CD4-positive, alpha-beta T cell treated with Interleukin-4 for 1 hour (primary cell): ENCODE measurements around the gene PZP.

Source experiments
- DNase-seq, 2 donors: peaks; one replicate each; pipeline ENCODE4 v3.0.0-alpha.2; 2020 to 2022

Gene PZP

GRCh38 chr12:9101018-9101687, 107.0 kb downstream of the PZP start:
- DNase-seq, result no peak

GRCh38 chr12:9099552-9100190, 108.5 kb downstream of the PZP start:
- DNase-seq, result no peak
